Amniotic stem cell (primary cell): ENCODE data around the gene HSD11B1.

Source experiments
- DNase-seq: peaks from one replicate; lab custom pipeline; 2025; lab: John Stamatoyannopoulos, UW

HSD11B1 gene

DNA sequence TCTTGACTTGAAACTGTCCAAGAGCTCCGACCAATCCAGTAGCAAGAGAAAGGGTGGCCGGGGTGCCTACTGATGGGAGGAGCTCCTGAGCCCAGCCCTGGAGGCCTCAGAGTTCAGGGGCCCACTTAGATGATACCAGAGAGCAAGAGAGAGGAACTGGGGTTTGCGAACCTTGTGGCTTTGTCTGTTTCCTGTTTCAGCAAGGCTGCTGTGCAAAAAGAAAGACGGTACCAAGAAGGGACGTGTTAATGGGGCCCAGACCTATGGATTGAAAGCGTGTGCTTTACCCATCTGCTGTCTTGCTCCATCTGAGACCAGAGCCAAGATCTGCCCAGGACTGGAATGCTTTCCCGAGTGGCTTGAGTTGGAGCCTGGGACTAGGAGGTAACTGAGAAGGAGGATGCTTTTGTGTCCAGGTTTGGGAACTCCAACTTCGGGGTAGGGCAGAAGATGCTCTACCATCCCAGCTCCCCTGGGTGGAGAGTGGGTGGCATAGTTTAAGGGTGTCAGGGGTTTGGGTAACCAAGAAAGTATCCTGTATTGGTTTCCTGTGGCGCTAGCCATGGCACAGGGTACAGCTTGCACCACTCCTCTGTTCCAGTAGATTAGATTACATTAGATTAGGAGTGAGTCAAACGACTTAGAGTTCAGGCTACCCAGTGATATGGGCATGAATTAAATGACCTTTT is 51.4 kb downstream of the HSD11B1 start, which contains the start of gene TRAF3IP3:
TSS of gene TRAF3IP3 (plus strand) at position 128 of the 689 bp plus-strand sequence. CDS start 3,987 bp downstream, outside the sequence.
- DNase-seq: no peak

DNA sequence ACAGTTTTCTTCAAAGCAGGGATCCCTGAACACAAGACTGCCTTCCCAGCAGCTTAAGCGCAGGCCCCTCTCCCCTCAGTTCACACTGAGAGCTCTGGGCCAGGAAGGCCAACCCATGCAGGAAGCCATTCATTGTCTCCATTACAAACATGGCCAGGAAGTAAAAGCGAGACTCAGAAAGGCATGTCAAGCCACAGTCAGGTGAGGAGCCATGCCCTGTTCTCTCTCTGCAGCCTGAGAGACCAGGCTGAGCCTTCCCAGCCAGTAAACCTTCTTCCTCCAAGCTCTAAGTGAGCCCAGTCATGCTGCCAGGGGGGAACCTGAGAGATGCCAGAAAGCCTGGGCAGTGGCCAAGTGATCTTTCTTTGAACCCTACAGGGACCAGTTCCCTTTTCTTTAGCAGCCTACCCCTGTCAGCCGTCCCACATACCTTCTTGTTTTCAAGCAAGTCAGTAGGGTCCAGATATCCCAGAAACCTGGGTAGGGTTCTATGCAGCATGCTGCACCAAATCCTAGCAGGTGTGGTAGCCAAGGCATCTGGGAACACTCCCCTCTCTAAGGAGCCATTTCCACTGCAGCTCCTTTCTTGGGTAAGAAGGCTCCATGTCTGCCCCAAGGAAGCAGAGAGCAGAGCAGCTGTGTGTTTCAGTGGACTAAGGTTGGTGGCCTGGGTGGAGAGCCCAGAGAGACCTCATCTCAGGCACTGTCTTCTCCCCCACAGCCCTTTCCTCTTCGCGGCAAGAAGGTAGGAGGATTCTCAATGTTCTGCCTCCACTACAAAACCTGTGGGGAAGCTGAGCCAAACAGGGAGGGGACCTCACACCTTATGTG is 52.2 kb downstream of the HSD11B1 start:
- DNase-seq: no peak

DNA sequence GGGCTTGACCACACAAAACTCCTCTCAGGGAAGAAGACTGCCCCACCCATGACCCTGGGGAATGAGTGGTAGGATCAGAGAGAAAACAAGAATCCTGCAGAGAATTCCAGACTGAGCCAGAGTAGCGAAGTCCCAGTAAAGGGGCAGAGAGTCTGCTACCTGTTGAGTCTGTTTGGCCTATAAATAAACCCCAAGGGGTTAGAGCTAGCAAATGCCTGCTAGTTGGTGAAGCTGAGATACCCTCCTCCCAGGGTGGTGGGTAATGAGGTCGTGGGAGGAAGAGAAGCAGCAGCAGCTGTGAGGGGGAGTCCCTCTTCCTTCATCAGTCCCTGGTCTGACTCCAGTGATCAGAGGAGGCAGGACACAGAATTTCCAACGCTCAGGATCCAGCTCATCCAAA is 53.8 kb downstream of the HSD11B1 start:
- DNase-seq: no peak

DNA sequence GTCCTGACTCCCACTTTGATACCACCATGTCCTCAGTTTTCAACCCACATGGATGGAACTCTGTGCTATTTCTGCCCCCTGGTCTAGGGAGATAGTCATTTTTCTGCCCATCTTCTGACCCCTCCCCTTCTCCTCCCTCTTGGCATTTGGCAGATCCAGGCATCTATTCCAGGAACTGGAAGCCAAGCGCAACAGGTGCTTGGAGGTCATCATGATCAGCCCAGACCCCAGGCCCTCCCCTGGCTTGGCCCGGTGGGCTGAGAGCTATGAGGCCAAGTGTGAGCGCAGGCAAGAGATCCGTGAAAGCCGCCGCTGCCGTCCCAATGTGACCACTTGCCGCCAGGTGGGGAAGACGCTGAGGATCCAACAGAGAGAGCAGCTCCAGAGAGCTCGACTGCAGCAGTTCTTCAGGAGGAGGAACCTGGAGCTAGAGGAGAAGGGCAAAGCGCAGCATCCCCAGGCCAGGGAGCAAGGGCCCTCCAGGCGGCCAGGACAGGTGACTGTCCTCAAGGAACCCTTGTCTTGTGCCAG is 55.2 kb downstream of the HSD11B1 start:
- no peak for DNase-seq

DNA sequence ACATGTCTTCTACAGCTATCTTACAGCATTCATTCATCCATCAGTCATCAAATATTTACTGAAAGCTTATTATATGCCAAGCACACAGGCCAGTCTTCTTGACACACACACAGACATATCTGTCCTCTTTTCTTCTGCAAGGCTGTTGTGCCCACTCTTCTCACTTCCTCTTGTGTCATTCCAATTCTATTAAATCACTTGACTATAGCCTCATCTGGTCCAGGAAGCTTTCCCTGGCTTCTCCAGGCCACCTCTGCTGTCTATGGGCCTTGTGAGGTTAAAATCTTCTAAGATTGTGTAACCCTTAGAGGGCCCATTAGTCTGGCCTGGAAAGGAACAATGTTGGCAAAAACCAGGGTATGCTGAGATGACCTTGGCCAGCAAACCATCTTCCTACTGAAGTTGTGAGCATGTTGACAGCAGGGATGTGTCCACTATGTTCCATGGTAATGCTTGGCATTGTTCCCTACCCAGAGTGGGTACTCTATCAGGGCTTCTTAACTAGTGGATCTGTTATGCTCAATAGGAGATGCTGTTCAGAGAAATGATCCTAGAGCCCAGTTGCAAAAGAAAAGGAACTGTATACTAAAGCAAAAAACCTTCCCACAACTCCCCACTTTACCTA is 56.5 kb downstream of the HSD11B1 start:
- no peak for DNase-seq

DNA sequence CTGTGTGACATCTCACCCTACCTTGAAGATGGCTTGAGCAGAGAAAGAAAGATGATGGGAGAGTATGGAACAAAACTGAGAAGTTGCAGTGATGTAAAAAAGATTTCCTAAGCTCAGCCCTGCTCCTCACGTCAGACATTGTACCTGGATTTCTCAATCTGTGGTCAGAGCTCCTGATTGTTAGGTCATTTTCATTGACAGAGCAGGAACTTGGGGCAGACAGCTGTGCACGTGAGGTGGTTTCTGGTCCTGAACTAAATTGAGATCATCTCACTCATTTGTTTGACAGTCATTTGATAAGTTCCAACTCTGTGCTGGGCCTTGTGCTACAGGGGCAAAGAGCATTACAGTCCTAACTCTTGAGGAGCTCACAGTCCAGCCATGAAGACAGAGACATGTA is 61.4 kb downstream of the HSD11B1 start:
- DNase-seq: no peak

DNA sequence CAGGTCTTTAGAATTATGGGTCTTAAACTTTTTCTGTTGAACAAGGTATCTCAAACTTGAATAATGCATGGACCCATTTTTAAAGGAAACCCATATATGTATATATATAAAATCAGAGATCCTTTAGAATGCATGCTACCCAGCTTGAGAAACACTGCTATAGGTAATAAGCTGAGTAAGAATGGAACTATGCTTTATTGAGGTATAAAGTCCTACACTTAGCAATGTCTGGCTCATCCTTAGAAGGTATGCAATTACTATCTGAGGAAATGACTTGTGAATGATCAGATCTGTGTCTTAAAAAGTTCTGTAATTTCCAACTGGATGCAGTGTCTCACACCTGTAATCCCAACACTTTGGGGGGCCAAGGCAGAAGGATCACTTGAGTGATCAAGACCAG is 62.5 kb downstream of the HSD11B1 start:
- no peak for DNase-seq

DNA sequence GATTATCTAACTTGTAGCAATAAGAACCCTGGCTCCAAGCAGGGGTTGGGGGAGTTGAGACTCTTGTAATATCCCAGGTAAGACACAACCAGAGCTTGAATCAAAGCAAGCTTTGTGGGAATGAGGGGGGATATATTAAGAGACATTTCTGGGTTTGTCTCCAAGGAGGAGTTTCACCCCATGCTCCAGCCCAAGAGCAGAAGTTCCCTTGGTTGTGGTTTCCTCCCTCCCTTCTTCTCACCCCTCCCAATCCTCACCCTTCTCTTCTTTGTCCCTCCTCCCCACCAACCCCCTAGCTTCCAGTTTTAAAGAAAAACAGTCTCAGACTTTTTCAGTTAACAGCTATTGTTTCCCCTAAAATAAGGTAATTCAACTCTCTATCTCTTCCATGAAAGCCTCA is 63.1 kb downstream of the HSD11B1 start:
- DNase-seq: no peak

DNA sequence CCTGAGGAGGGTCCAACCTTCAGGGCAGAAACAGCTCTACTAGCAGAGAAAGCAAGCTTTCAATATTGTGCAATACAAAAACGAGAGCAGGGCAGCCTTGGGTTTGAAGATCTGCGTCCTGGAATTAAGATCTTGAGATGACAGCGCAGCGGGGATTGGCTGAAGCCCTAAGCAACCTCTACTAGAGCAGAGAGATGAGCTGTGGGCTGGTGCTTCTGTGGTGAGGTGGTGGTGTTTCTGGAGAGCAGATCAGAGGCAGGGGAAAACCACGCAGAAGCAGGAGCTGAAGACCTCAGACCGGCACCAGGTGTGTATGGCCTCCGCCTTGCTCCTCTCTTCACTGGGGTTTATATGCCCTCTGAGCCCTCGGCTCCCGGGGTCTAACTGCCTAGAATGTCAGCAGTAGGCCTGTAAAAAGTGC is 63.7 kb downstream of the HSD11B1 start:
- no peak for DNase-seq

DNA sequence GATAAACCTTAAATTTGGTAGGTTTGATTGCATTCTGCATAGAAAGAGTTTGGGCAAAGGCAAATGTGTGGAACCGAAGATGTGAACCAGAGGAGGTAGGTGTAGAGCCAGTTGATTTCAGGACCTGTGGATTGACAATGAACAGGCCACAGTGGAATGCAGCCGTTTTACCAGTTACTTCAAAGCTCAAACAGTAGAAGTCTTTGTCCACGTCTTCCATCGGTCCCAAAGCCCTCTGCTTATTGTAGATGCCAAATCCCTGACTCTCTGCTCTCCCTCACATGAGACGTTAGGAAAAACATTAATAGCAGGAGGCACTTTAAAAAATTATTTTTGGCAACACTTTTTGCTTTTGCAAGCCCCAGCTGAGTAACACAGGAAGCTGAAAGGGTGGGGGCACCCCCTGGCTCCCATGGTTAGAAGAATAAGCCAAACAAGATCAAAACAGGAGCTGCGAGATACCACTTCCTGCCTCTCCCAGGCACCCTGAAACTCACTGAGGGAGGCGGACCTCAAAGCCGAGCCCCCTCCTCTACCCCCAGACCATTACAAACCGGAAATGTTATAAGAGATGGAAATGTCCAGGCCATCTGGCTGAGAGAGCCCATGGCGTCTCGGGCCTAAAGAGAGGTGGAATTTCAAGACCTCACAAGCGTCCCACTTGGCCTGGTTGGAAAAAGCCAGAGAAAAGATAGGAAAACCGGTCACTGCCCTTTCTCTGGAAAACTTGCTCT is 64.7 kb downstream of the HSD11B1 start:
- DNase-seq: peak; percentile 26

DNA sequence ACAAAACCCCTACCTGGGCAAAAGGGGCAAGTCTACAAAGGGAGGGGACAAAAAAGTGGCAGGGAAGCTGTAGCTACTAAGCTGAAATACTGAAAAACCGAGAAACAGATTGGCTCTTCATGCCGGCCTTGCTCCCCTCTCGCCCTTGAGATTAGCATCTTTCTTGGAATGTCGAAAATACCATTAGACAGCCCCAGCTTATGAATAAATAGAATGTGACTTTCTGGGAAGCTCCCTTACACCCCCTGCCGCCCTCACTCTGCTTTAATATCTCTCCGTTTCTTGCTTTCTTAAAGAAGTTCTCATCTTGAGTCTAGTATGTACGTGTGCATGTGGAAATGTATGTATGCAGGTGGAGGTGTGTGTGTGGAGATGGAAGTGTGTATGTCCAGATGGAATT is 65.3 kb downstream of the HSD11B1 start:
- no peak for DNase-seq

DNA sequence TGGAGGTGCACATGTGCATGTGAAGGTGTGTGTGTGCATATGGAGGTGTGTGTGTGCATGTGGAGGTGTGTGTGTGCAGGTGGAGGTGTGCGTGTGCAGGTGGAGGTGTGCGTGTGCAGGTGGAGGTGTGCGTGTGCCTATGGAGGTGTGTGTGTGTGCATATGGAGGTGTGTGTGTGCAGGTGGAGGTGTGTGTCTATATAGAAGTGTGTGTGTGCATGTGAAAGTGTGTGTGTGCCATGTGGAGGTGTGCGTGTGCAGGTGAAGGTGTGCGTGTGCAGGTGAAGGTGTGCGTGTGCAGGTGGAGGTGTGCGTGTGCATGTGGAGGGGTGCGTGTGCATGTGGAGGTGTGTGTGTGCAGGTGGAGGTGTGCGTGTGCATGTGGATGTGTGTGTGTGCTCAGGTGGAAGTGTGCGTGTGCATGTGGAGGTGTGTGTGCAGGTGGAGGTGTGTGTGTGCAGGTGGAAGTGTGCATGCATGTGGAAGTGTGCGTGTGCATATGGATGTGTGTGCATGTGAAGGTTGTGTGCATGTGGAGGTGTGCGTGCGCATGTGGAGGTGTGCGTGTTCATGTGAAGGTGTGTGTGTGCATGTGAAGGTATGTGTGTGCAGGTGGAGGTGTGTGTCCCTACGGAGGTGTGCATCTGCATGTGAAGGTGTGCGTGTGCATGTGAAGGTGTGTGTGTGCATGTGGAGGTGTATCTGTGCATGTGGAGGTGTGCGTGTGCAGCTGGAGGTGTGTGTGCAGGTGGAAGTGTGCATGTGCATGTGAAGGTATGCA is 66.2 kb downstream of the HSD11B1 start:
- DNase-seq: no peak

DNA sequence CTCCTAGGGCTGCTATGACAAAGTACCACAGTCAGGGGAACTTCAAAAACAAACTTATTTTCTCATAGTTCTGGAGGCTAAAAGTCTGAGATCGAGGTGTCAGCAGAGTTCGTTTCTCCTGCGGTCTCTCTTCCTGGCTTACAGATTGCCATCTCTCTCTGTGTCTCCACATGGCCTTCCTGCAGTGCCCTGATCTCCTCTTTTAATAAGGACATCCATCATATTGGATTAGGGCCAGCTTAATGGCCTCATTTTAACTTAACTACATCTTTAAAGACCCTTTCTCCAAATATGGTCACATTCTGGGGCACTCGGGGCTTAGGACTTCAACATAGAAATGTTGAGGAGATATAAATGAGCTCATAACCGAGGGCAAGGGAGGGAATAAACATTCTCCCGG is 67.5 kb downstream of the HSD11B1 start:
- no peak for DNase-seq

DNA sequence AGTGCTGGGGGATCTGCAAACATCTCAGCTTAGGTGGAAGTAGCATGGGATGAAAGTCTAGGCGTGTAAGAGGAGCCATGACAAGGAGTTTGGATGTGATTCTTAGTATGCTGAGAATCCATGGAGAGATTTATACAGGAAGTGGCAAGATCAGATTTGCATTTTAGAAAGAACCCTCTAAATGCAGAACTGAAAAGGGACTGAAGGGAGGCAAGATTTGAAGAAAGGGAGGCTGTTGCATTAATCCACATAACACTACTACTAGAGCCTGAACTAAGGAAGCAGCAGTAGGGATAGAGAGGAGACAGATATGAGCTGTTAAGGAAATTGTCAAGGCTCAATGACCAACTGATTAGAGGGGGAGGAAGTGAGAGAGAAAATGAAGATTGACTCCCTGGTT is 69.9 kb downstream of the HSD11B1 start:
- no peak for DNase-seq

DNA sequence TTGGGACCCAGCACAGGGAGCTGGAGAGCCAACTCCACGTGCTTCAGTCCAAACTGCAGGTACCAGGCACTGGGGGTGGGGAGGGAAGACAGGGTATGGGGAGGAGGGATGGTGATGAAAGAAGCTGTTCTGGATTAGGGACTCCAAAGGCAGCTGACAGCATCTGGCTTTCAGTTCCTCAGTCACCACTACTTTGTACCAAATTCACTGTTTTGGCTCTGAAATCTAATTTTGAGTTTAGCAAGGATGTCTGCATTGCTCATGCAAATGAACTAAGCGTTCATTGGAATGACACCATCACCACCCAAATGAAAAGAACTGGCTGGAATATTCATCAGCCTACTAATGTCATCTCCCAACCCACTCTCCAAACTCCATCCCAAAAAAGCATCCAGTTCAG is 71.0 kb downstream of the HSD11B1 start:
- no peak for DNase-seq

DNA sequence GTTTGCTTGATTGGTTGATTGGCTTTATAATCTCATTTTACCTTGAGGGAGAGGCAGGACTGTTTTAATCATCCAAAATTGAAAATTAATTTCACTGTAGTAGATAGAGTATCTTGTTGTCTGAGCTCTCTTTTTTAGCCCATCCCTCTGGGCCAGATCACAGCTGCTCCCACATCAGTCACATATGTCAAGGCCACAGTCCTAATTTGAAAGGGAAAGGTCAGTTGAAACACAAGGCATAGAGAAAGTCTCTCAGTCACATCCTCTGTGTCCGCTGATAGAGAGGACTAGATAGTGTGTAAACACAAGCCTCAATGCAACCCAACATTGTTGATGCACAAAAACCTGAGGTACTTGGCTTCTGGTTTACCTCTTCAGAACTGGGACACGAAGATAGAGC is 72.9 kb downstream of the HSD11B1 start:
- DNase-seq: no peak

DNA sequence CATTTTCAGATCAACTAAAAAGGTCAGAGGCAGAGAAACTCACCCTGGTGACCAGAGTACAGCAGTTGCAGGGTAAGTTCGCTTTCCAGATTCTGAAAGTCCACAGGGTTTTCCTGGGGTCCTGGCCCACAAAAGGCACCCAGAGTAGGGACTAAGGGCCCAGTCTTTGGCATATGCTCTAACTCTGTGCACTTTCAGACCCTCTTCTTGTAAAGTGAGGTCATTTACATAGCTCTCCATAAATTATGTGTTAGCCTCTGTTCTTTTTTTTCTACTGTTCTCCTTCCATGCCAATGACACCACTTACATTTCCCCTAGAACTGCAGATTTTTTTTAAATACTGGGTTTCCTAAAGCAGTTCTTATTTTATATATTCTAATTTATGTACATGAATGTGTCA is 73.5 kb downstream of the HSD11B1 start:
- DNase-seq: no peak

DNA sequence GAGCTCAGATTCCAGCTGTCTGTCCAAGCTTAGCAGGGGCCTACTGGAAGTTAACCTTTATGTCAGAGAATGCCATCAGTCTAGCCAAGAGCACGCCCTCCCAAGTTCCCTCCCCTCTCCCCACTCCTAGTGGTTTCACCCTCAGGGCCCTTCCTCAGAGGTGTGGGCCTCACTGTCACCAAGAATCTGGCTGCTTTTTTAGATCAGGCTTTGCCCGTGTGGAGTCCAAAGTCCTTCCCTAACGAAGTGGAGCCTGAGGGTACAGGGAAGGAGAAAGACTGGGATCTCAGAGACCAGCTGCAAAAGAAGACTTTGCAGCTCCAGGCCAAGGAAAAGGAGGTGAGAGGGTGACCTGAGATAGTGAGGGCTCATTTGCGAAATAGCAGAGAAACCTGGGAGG is 75.6 kb downstream of the HSD11B1 start:
- DNase-seq: no peak

DNA sequence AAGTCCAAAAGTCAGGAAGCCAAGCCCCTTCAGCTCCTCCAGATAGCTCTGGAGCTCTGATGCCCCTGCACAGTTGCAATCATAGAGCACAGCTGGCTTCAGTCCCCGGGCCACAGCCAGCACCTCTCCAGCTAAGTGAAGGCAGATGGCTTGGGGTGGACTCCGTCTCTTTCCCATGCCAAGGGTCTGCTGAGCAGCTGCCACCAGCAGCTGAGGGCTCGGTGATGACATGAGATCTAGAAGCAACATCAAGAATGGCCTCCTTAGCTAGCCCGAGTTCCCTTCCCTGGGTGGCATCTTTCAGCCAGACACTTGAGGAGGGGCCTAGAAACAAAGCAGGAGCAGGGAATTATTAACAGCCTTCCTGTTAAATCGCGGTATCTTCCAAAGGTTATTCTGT is 78.7 kb downstream of the HSD11B1 start:
- DNase-seq: no peak
